GM12878 (cell line): ENCODE results near the gene LALBA. TPM values are rescaled to one million over a fixed set of nuclear protein-coding genes. Genes with fewer than 3 reads are reported as not detected.

ENCODE experiments used
- ATAC-seq: fragments of 200-7000 bp; cut with Tn5 transposase; 3 replicates; pipeline ENCODE4 v1.9.1; 2020; ENCODE audit warnings: mild to moderate bottlenecking, moderate library complexity
- BruUV-seq: library from RNA; stranded (reverse); fragments of 400-500 nt; replicated peaks from 2 replicates; lab custom pipeline; 2021; lab: Mats Ljungman, UMichigan
- CTCF ChIA-PET: fragments of 300-600 bp; sonication (Branson Sonifier 250); formaldehyde crosslinking; extraction: SDS; loops from one replicate; lab custom pipeline; 2021; ENCODE audit warnings: inconsistent platforms; lab: Yijun Ruan, JAX
- POLR2A ChIA-PET: fragments of 350-600 bp; formaldehyde crosslinking; extraction: SDS; loops from one replicate; lab custom pipeline; 2021; ENCODE audit warnings: inconsistent platforms; lab: Charles Lee
- RAD21 ChIA-PET: fragments of 300-600 bp; sonication (Branson Sonifier 250); formaldehyde crosslinking; loops from one replicate; lab custom pipeline; 2023; ENCODE audit warnings: antibody characterized with exemption; ENCODE audit not compliant: unreplicated experiment; lab: Charles Lee
- SMC1A ChIA-PET: fragments of 300-600 bp; sonication (Branson Sonifier 250); formaldehyde crosslinking; loops from one replicate; lab custom pipeline; 2023; ENCODE audit not compliant: unreplicated experiment, uncharacterized antibody; lab: Charles Lee
- DNase-seq: peaks from one replicate; pipeline ENCODE4 v3.0.0-alpha.2; 2011; ENCODE audit warnings: low read depth, low spot score
- FAIRE-seq: peaks from 3 replicates; lab custom pipeline; 2011; peaks lifted over from hg19 to GRCh38; lab: Jason Lieb, UNC
- H2AFZ ChIP-seq: 2 replicates; pipeline ENCODE4 v1.6.0; 2011; ENCODE audit warnings: low read depth, low read length, control low read depth; ENCODE audit not compliant: control insufficient read depth
- H3K27ac ChIP-seq: 2 replicates; pipeline ENCODE4 v1.5.1; 2011; ENCODE audit warnings: control low read depth; ENCODE audit not compliant: control insufficient read depth, insufficient read depth
- H3K27me3 ChIP-seq, 2 experiments: replicated peaks in 1 of 2; 2 replicates each; pipeline versions ENCODE4 v1.6.0 to v1.6.1; 2011; ENCODE audit warnings: low read length in 1 of 2; ENCODE audit not compliant: control insufficient read depth in 2 of 2, insufficient read depth in 2 of 2
- H3K36me3 ChIP-seq, 2 experiments: 2 replicates each; pipeline ENCODE4 v1.5.1; 2011; ENCODE audit warnings: low read length in 1 of 2; ENCODE audit not compliant: control insufficient read depth in 2 of 2, insufficient read depth in 2 of 2
- H3K4me1 ChIP-seq: 2 replicates; pipeline ENCODE4 v1.6.1; 2011; ENCODE audit warnings: mild to moderate bottlenecking, low read length, moderate library complexity, mixed read lengths; ENCODE audit not compliant: control insufficient read depth, insufficient read depth
- H3K4me2 ChIP-seq: 2 replicates; pipeline ENCODE4 v1.6.0; 2011; ENCODE audit warnings: control low read depth; ENCODE audit not compliant: control insufficient read depth, insufficient read depth
- H3K4me3 ChIP-seq: fragments of 200-600 bp; sonication (generic); 2 replicates; pipeline ENCODE4 v1.5.1; 2016
- H3K79me2 ChIP-seq: 2 replicates; pipeline ENCODE4 v1.6.0; 2011; ENCODE audit warnings: low read length; ENCODE audit not compliant: control insufficient read depth, insufficient read depth
- H3K9ac ChIP-seq: 2 replicates; pipeline ENCODE4 v1.8.0; 2011; ENCODE audit warnings: low read length, control low read depth, mixed read lengths; ENCODE audit not compliant: control insufficient read depth, insufficient read depth
- H3K9me3 ChIP-seq: replicated peaks from 3 replicates; pipeline ENCODE4 v1.5.1; 2011; ENCODE audit warnings: mild to moderate bottlenecking, low read length; ENCODE audit not compliant: control insufficient read depth, insufficient read depth
- H4K20me1 ChIP-seq: 2 replicates; pipeline ENCODE4 v1.6.0; 2011; ENCODE audit not compliant: control insufficient read depth, insufficient read depth
- BMI1 ChIP-seq: fragments of 450-650 bp; IDR thresholded peaks from 2 replicates; pipeline ENCODE4 v1.6.1; 2016; ENCODE audit warnings: mild to moderate bottlenecking, moderate library complexity, borderline replicate concordance
- CBX3 ChIP-seq: fragments of 200-600 bp; sonication (generic); IDR thresholded peaks from 2 replicates; pipeline ENCODE4 v1.6.1; 2016; ENCODE audit warnings: low read depth, borderline replicate concordance
- CHD1 ChIP-seq: IDR thresholded peaks from 2 replicates; pipeline ENCODE4 v1.6.1; 2012; ENCODE audit warnings: low read depth, low read length, improper control_type of control experiment
- IRF5 ChIP-seq: fragments of 450-650 bp; IDR thresholded peaks from 2 replicates; pipeline ENCODE4 v1.6.1; 2017; ENCODE audit warnings: borderline replicate concordance
- JUND ChIP-seq: IDR thresholded peaks from 2 replicates; pipeline ENCODE4 v1.6.1; 2012; ENCODE audit warnings: low read depth, mild to moderate bottlenecking, low read length, improper control_type of control experiment, moderate library complexity
- MAX ChIP-seq: IDR thresholded peaks from 2 replicates; pipeline ENCODE4 v1.6.1; 2012; ENCODE audit warnings: low read depth, low read length, improper control_type of control experiment
- MYB ChIP-seq: fragments of 150-350 bp; IDR thresholded peaks from 2 replicates; pipeline ENCODE4 v1.6.1; 2014; ENCODE audit warnings: mild to moderate bottlenecking, low read depth, low read length, borderline replicate concordance
- NFIC ChIP-seq: IDR thresholded peaks from 2 replicates; pipeline ENCODE4 v1.6.1; 2012; ENCODE audit warnings: low read depth, mild to moderate bottlenecking, inconsistent platforms, low read length, moderate library complexity
- NR2C1 ChIP-seq: fragments of 450-650 bp; IDR thresholded peaks from 2 replicates; pipeline ENCODE4 v1.6.1; 2017; ENCODE audit warnings: antibody characterized with exemption, mild to moderate bottlenecking, moderate library complexity
- NRF1 ChIP-seq: conservative IDR thresholded peaks from 2 replicates; pipeline ENCODE4 v1.6.1; 2011; ENCODE audit warnings: mild to moderate bottlenecking, low read depth, low read length, improper control_type of control experiment
- PKNOX1 ChIP-seq: fragments of 450-650 bp; IDR thresholded peaks from 2 replicates; pipeline ENCODE4 v1.6.1; 2016; ENCODE audit warnings: mild to moderate bottlenecking
- SIX5 ChIP-seq: IDR thresholded peaks from 2 replicates; pipeline ENCODE4 v1.6.1; 2011; ENCODE audit warnings: mild to moderate bottlenecking, low read depth, low read length, moderate library complexity; ENCODE audit not compliant: severe bottlenecking
- SUPT20H ChIP-seq: IDR thresholded peaks from 2 replicates; pipeline ENCODE4 v1.6.1; 2011; ENCODE audit warnings: low read depth, mild to moderate bottlenecking, low read length, moderate library complexity, borderline replicate concordance; ENCODE audit not compliant: control insufficient read depth
- WRNIP1 ChIP-seq: IDR thresholded peaks from 2 replicates; pipeline ENCODE4 v1.6.1; 2011; ENCODE audit warnings: low read depth, low read length, improper control_type of control experiment, borderline replicate concordance
- ZBTB33 ChIP-seq: fragments of 450-650 bp; IDR thresholded peaks from 2 replicates; pipeline ENCODE4 v1.6.1; 2017; ENCODE audit warnings: mild to moderate bottlenecking
- ZNF687 ChIP-seq: fragments of 450-650 bp; IDR thresholded peaks from 2 replicates; pipeline ENCODE4 v1.6.1; 2017; ENCODE audit warnings: mild to moderate bottlenecking, moderate library complexity
- WGBS: methylation state at CpG from one replicate; pipeline ENCODE4 v1.1.6; 2016; ENCODE audit warnings: low lambda C conversion rate; ENCODE audit not compliant: insufficient replicate concordance, insufficient coverage; ENCODE audit errors: missing lambda C conversion rate; 5-methylcytosine and 5-hydroxymethylcytosine counted together
- in situ Hi-C: fragments of 300-500 bp; cut with MboI; formaldehyde crosslinking; loops from 9 replicates; pipeline ENCODE4 v1.14.3; 2018; ENCODE audit warnings: mixed read lengths
- intact Hi-C: fragments of 100-400 bp; cut with micrococcal nuclease; formaldehyde crosslinking; loops from one replicate; pipeline ENCODE4 v1.14.2; 2022; ENCODE audit not compliant: unreplicated experiment
- polyA plus RNA-seq, 11 experiments: library from polyadenylated mRNA; depleted of rRNA in 4 of 11; unstranded in 6 of 11; stranded (reverse) in 5 of 11; fragments of >200 nt; fragmentation: Nextera tagmentation in 4 of 11; fragmentation: Illumina TruSeq in 1 of 11; extraction: Ambion mirVana in 4 of 11; extraction: Trizol in 1 of 11; gene quantifications; 1 replicate in 1 of 11; 2 replicates in 10 of 11; pipeline versions ENCODE4 v1.2.1 to v1.2.3, GENCODE V29; 2011 to 2016; ENCODE audit warnings: inconsistent platforms in 2 of 11, missing spikeins in 2 of 11, low read depth in 1 of 11
- total RNA-seq, 4 experiments: library from RNA; depleted of rRNA in 3 of 4; stranded (reverse); fragments of >200 nt in 3 of 4; fragmentation: Illumina TruSeq in 1 of 4; extraction: Trizol in 1 of 4; gene quantifications; 2 replicates each; pipeline versions ENCODE4 v1.2.1 to v1.2.3, GENCODE V29; 2013 to 2021

Gene LALBA
- total and polyA plus RNA-seq, 10 of the 15 experiments (the other 5 are each of a cell fraction or from before 2014, with no cell fraction given), result not detected

- intact Hi-C loops (no loop called here), in situ Hi-C loops (no loop called here)
- ChIA-PET POLR2A (no interaction called here), CTCF (interaction anchor here (1.3 kb wide), 1 partner anchor 62 kb away, joined by 6 read pairs; no protein-coding TSS in a partner anchor), RAD21 (no interaction called here), SMC1A (interaction anchor here (1.2 kb wide), 1 partner anchor 14 kb away, joined by 5 read pairs; no protein-coding TSS in a partner anchor)
- Histone ChIP-seq H3K4me1 (no peaks in the 10 kb centered on the region), H3K27me3 (no peaks in the 10 kb centered on the region), H3K27ac (no peak overlapping the region), H3K4me3 (no peak overlapping the region), H2AFZ (no peak overlapping the region), H3K79me2 (no peaks in the 10 kb centered on the region), H3K9ac (no peak overlapping the region), H3K9me3 (no peaks in the 10 kb centered on the region), H4K20me1 (no peaks in the 10 kb centered on the region), H3K4me2 (no peak overlapping the region), H3K36me3 (no peaks in the 10 kb centered on the region)
- FAIRE-seq (no peak), ATAC-seq (no peak), DNase-seq (no peak)
- no TSS peak for BruUV-seq
- 69% methylated on average over 6 of the region's 6 CpGs for WGBS
- TF ChIP-seq CBX3, result no peak
- TF ChIP-seq MAX, result no peak
- no peak for TF ChIP-seq SIX5
- TF ChIP-seq NRF1, result no peak
- no peak for TF ChIP-seq NFIC
- no peak for TF ChIP-seq SUPT20H
- no peak for TF ChIP-seq IRF5
- no peak for TF ChIP-seq JUND
- no peak for TF ChIP-seq ZBTB33
- TF ChIP-seq CHD1, result no peak
- TF ChIP-seq BMI1, result no peak
- TF ChIP-seq PKNOX1, result no peak
- no peak for TF ChIP-seq MYB
- TF ChIP-seq NR2C1, result no peak
- no peak for TF ChIP-seq ZNF687
- TF ChIP-seq WRNIP1, result no peak
These were observed 13.2 kb downstream of the LALBA start for GRCh38 chr12:48556631-48557030.
